ENCODE results near the gene YIPF4.

The YIPF4 gene

DNA sequence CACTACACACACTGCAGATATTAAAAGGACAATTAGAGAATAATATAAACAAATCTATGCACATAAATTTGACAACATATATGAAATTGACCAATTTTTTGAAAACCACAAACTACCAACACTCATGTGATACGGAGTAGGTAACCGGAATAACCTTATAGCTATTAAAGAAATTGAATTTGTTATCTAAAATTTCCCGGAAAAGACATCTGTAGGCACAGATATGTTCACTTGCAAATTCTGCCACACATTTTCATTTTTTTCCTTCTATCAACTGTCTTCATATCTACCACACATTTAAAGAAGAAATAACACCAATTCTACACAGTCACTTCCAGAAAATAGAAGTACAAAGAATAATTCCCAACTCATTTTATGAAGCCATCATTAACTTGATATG, 35.4 kb upstream of the YIPF4 start:
- TF ChIP-seq, protein P1, sequence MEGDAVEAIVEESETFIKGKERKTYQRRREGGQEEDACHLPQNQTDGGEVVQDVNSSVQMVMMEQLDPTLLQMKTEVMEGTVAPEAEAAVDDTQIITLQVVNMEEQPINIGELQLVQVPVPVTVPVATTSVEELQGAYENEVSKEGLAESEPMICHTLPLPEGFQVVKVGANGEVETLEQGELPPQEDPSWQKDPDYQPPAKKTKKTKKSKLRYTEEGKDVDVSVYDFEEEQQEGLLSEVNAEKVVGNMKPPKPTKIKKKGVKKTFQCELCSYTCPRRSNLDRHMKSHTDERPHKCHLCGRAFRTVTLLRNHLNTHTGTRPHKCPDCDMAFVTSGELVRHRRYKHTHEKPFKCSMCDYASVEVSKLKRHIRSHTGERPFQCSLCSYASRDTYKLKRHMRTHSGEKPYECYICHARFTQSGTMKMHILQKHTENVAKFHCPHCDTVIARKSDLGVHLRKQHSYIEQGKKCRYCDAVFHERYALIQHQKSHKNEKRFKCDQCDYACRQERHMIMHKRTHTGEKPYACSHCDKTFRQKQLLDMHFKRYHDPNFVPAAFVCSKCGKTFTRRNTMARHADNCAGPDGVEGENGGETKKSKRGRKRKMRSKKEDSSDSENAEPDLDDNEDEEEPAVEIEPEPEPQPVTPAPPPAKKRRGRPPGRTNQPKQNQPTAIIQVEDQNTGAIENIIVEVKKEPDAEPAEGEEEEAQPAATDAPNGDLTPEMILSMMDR (IDR thresholded peaks at IDR 0.05): no peak

DNA sequence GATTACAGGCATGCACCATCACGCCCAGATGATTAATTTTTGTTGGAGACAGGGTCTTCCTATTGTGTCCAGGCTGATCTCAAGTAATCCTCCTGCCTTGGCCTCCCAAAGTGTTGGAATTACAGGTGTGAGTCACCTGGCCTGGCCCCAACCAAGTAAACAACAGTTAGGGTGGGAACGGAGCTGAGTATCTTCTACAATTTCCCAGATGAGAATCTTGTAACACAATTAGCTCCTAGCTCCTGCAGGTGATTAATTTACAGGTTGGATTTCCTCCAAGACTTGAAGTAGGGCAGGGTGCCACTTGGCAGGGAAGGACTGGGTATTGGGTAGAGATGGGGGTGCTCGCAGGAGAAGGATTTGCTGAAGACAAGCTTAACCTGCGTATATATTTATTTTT, 30.8 kb upstream of the YIPF4 start:
- TF ChIP-seq, protein P1 (IDR thresholded peaks at IDR 0.05): no peak

DNA sequence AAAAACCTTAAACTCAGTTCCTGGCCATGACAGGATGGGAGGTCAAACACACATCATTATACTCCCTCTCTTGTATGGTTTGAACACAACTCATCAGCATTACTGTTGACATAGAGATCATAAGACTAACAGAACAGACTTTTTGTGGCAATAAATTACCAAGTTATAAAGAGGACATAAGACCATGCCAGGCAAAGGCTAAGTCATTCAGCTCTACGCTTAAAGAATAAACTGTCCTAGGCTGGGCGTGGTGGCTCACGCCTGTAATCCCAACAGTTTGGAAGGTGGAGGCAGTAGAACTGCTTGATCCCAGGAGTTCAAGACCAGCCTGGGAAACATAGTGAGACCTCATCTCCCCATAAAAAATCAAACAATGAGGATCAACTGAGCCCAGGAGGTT, 29.4 kb upstream of the YIPF4 start:
- TF ChIP-seq, protein P1 (IDR thresholded peaks at IDR 0.05): no peak

DNA sequence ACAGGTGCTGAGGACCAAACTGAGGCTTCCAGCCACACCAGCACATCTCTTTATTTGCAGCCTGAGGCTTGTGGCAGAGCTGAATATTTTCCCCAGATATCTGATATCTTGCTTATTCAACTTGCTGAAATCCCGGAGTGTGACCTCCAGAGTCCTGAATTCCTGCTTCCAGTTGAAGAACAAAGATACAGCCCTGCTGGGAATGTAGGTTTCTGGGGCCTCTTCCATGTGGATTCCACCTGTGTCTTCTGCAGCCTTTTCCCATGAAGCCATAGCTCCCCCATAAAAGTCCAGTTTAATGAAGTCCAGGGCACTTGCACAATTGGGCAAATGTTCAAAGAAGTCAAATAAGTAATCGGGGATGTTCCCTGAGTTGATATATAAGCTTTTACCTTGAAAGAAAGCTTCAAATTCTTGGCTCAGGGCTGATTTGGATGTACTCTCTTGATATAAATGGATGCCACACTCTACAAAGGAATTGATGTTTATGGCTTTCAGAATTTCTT, 27.9 kb upstream of the YIPF4 start:
- TF ChIP-seq, protein P1 (IDR thresholded peaks at IDR 0.05): no peak

DNA sequence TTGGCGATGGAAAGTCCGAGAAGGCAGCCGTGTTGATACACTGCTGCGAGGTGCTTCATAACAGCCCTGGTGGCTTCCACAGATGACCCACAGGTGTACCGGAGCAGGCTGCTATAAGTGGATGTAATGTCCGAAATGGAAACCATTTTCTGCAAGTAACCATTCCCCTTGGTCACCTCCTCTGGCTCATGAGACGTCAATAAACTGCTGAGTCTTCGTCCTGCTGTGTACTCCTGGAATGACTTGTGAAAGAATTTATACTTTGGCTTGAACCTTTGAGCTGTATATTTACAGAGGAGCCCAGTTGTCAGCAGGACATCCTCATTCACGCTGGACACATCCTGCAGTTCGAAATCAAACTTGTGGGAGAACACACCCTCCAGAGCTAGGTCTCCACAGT, 27.4 kb upstream of the YIPF4 start:
- TF ChIP-seq, protein P1 (IDR thresholded peaks at IDR 0.05): no peak

DNA sequence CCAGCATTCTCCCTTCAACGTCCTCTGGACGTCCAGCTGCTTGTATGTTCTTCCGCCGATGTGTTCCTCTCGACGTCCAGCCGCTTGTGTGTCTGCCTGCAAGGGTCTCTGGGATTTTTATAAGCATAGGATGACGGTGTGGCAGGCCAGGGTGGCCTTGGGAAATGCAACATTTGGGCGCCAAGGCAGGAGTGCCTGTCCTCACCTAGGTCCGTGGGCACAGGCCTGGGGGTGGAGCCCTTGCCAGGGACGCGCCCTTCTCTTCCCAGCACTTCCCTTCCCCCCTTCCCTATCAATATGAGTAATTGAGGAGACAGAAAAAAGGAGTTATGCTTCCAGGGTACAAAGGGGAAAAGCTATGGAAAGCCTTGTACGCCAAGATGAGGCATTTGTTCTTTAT, 19.5 kb upstream of the YIPF4 start:
- TF ChIP-seq, protein P1 (IDR thresholded peaks at IDR 0.05): no peak

DNA sequence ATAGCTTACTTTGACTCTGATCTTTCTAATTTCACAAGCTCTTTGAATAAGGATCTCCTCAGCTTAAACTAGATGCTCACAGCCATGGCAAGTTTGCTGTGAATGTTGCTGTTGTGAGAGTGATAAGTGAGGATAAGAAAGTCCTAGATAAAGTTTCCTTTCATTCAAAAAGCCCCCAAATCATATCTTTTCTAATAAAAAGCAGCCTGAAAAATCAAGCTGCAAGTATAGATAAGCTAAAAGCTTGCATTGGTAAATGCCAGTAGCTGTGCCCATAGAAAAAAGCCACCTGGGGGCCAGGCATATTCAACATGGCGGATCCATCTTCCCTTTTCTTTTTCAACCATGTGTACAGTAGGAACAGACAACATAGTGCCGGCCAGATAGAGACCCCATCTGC, 17.3 kb upstream of the YIPF4 start:
- TF ChIP-seq, protein P1 (IDR thresholded peaks at IDR 0.05): no peak

DNA sequence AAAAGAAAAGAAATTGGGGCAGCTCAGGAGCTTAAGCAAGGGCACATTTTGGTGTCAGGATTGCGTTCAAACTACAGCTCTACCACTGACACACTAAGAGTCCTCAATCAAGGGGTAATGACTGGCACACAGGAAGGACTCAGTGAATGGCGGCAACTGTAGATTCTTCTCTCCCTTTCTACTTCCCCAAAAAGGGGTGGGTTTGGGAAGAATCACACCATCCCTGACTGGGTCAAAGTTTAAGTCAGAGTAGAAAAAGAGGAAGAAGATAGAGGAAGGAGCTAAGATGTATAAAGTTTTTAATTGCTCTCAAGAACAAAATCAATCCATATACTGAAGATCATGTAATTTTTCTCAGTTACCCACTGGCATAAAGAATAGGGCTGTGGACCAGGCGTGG, 15.6 kb upstream of the YIPF4 start:
- TF ChIP-seq, protein P1 (IDR thresholded peaks at IDR 0.05): no peak

All from LNCAP (cell line).